ENCODE measurements around the gene AFF3.
"Not testable (repeated sequence)": the region's sequence is repeated elsewhere in the genome, so short reads cannot be mapped to it uniquely, and the experiment has no call there.

Gene AFF3

DNA sequence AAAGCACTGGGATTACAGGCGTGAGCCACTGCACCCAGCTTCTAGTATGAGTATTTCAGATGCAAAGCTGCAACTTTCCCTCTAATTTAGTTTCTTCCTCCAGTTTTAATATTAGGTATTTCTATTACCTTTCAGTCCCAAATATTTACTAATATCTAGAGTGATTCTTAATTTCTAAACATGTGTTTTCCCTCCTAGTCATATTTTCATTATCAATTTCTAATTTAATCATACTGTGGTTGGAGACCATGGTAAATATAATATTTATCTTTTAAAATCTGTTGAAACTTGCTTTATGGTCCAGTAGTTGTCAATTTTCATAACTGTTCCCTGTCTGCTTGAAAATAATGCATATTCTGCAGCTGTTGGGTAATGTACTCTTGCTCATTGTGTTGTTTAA lies 406.6 kb downstream of the AFF3 start:
- no peak for DNase-seq (ENCODE audit: low read depth)

DNA sequence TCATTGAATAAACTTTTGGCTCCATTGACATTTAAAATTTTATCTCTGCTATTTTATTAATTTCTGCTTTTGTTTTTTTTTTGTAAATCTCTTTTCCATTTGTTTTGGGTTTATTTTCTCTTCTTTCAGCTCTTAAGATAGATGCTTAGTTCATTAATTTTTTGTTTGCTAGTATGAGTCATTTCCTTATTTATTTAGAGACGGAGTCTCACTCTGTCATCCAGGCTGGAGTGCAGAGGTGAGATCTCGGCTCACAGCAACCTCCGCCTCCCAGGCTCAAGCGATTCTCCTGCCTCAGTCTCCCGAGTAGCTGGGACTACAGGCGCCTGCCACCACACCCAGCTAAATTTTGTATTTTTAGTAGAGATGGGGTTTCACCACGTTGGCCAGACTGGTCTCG lies 407.1 kb downstream of the AFF3 start:
- not testable (repeated sequence) for DNase-seq (ENCODE audit: low read depth)

DNA sequence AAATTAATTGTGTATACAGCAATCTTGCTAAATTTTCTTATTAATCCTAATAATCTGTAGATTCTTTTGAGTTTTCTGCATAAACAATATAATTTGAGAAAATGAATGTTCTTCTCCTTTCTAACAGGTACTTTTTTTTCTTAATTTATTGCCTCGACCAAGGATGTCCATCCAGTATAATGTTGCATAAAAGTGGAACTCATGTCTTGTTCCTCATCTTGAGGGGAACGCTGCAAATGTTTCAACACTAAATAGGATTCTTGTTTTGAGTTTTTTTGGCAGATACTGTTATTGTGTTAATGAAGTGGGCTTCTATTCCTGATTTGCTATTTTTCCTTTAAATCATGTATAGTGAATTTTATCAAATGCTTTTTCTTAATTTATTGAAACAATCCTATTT lies 408.2 kb downstream of the AFF3 start:
- no peak for DNase-seq (ENCODE audit: low read depth)

DNA sequence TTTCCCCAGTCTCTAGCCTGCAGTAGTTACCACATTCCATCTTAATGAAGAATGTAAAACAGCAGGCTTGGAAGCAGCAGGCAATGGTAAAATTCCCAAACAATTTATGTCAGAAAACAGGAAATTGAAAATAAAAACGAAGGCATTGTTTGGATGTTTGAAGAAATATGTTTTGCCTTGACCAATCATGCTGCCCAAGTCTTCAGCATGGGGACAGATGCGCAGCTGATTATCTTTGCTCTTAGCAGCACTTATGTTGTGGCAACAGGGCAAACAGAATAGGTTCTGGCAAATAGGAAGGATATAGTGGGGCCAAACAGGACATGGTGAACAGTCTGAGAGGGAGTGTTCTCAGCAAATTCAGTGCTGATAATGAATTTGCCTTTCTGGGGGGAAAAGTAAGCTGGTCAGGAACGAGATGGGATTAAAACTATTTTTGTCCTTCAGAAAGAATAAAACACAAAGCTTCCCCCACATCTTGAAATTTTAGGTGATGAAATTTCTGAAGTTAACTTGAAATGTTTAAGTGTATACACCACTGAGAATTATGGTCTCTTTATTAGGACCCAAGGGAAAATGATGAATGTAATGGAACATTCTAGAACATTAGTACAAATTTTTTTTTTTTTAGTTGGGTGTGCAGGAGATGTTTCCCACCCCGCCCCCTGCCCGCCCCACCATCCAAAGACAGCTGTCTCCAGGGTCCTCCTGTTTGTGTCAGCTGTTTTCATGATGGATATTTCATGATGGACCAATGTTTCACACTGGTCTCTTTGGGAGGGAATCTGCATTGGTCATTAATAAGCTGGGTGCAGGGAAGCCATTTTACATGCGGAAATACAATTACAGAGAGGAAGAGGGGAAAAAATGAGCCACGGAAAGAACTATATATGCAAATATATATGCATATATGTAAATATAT lies 413.0 kb downstream of the AFF3 start:
- DNase-seq (ENCODE audit: low read depth), result no peak

DNA sequence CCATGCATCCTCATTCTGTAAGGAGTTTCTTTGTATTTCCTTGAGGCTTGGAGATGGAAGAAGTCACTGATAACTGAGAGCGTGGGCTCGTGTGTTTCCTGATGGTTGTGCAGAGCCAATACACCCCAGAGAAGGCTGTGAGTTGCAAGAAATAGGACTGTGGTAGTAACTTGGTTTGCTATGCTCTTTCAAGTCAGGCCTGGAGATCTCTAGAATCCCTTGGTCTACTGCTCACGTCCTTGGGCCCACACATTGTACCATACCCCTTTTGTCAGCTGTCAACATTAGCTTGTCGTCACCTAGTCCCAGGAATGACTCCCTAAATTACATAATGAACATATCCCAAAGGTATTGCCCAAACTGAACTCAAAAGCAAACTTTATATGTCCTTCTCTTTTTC lies 414.2 kb downstream of the AFF3 start:
- DNase-seq (ENCODE audit: low read depth), result no peak

DNA sequence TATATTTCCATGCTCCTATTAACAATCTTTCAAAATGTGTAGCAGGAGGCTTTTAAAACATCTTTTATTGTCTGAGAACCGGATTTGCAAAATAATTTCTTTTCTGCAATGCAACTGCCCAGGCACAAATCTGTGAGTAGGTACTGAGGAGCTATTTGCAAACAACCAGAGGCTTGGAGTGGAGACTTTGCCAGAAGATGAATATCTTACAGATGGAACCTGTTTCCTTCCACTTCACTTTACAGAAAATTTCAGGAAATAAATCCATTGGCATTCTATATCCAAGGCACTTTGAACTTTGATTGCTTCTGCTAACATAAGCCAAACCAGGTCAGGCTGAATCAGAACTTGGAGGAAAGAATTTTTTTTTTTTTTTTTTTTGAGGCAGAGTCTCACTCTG lies 415.2 kb downstream of the AFF3 start:
- no peak for DNase-seq (ENCODE audit: low read depth)

DNA sequence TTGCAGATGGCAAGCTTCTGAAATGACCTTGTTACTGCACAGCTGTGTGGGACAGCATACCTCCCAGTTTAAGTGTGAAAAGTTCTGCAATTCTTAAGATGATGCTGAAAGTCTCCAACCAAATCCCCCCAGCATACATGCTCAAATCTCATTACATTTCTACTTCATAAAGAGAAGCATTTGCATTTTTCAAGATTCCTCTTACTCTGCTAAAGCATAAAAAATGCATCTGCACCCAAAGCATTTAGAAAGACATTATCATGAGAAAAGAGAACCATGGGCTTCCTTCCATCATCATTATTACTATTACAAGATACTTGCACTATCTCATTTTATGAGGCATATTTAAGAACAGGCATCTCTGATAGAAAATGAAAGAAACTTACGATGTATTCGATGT lies 415.7 kb downstream of the AFF3 start:
- DNase-seq (ENCODE audit: low read depth), result no peak

DNA sequence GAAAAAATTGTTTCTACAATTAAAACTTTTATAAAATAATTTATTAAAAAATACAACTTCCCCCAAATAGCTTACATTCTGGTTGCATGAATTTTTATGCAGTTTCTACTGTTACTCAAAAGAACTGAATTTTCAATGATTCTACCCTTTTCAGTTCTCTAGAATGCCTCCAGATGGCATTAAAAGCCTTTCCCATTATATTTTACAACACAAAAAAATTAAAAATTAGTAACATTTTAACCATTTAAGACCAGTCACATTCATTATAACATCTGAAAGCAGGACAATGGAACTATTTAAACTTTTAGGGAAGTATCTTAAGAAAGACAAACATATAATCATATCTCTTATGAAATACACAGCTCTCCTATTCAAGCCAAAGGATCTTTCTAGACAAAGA lies 416.6 kb downstream of the AFF3 start:
- no peak for DNase-seq (ENCODE audit: low read depth)

DNA sequence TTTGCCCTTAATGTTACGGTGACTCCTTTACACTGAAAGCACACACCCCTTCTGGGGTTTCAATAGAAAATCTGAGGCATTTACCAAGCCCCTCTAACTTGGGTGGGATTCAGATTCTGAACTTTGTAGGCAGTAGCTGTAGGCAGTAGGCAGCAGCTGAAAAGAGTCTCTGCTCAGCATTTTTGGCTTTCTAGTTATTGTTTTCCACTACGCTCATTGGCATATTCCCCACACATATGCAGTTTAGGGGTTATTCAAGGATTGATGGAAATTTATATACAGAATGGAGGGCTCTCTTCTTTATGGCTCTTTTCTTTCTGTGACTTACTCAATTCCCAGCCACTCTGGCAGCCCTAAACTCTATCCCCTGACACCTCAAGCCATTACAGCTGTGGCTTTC lies 419.9 kb downstream of the AFF3 start:
- DNase-seq (ENCODE audit: low read depth), result no peak

DNA sequence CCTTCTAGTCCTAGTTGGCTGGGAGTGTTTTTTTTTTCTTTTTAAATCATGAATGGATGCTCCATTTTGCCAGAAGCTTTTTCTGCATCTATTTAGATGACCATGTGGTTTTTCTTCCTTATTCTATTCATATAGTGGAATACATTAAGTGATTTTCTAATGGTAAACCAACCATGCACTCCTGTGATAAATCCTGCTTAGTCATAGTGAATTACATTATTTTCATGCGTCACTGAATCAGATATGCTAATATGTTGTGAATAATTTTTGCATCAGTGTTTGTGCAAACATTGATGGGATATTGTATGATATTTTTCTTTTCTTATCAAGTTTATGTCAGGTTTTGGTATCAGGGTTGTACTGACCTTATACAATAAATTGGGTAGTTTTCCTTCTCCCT lies 423.3 kb downstream of the AFF3 start:
- DNase-seq (ENCODE audit: low read depth), result no peak

DNA sequence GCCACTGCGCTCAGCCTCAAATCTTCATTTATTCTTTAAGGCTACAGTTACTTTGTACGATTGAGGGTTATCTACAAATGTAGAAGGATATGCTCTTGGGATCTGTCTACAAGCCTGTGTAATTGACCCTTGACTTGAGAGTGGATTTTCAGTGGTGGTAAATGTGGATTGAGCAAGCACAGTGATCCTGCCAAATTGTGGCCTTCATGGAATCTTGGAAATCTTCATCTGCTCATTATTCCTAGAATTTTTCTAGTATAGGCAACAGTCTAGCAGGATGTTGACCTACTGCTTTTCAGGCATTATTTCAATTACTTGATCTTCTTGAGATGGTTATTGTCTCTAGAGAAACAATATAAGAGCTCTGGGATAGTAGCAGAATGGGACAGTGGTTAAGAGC lies 426.4 kb downstream of the AFF3 start:
- no peak for DNase-seq (ENCODE audit: low read depth)

DNA sequence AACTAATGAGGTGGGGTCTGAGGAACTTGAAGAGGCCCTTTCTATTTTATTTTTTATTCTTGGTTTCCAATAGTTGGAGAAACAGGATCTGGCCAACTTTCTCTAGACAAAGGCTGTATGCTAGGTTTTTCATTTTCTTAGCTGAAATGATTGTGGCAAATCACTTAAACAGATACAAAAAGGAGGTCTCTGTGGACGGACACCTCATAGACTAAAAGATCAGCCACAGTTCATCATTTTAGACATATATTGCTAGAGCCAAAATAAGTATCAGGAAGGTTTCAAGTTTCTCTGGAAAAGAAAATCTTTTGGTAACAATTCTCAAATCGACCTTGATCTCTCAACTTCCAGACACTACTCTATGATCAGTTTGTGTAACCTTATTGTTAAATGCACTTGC lies 428.0 kb downstream of the AFF3 start:
- DNase-seq (ENCODE audit: low read depth), result no peak

DNA sequence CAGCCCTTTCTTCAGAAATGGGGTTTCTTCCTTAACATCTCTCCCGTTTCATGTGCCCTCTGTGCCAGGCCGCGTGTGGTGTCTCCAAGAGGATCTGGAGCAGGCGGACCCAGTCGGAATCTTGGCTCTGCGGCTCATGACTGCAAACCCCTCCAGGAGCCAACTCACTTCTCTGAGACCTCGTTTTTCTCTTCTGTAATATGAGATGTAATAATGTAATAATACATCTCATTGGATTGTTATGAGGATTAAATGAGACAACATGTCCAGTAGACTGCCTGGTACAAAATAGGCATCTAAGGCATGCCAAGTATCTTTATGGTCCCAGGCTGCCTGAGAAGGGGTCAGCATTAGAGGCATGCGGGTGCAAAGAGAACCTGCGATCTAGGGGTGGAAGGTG lies 431.2 kb downstream of the AFF3 start:
- no peak for DNase-seq (ENCODE audit: low read depth)

DNA sequence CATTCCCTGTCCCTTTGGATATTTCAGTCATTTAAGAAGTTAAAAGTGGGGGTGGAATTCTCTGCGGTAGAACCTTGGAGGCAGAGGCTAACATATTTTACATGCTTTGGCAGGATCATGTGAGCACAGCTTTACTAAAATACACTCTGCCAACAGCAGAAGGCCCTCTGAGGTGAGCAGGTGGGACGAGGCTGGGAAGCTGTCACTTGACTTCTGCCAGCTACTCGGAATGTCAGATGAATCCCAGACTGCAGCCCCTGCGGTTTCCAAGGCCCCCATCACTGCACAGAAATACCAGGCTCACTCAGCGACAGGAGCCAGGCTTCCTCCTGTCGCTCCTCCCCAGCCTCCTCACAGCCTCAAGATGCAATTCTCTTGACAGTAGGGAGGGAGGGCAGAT lies 431.7 kb downstream of the AFF3 start:
- DNase-seq (ENCODE audit: low read depth), result no peak

DNA sequence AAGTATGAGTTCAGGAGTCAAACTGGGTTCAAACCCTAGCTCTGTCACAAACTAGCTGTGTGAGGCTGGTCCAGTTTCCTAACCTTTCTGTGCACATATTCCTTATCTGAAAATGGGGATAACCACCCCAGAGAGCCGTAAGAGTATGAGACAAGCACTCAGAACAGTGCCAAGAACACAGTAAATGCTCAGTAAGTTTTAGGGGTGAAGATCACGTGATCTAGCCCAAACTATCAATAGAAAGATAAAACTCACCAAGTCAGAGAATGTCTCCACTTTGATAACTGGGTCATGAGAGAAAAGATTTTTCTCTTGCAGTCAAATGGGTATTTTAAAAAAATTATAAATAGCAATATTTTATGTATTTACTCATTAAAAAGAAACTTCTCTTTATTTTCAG lies 433.2 kb downstream of the AFF3 start:
- DNase-seq (ENCODE audit: low read depth), result no peak

DNA sequence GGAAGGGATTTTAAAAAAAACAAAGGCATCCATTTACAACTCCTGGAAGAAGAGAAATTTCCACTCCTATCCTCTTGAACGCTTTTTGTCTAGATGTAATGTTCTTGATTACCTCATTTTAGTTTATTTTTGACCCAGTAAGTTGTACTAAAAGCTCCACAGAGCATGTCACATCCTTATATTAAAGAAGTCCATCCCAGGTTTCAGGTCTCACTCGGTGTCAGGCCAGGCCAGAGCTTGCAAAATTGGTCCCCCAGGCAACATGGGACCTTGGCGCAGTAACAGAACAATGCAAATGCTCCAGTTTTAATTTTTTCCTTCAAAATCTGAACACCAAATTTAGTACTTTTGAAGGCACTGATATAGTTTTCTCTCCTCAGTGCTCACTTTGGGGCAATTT lies 434.2 kb downstream of the AFF3 start:
- DNase-seq (ENCODE audit: low read depth), result no peak

DNA sequence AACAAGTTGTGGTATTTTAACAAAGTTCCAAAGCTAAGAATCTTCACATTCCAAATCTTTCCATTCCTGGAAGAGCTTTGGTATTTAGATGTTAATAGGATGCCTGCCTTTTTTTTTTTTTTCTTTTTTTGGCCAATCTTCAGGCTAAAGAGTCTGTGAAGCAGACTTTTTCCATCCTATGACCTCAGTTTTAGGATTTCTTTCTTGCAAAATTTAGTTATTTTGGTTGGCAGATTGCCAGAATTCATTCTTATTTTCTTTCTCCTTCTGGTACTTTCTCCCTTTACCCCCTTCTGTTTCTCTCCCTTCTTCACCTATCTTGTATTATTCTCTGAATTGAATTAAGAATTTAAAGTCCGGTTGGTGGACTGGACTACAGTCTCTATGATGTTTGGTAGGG lies 434.8 kb downstream of the AFF3 start:
- no peak for DNase-seq (ENCODE audit: low read depth)

DNA sequence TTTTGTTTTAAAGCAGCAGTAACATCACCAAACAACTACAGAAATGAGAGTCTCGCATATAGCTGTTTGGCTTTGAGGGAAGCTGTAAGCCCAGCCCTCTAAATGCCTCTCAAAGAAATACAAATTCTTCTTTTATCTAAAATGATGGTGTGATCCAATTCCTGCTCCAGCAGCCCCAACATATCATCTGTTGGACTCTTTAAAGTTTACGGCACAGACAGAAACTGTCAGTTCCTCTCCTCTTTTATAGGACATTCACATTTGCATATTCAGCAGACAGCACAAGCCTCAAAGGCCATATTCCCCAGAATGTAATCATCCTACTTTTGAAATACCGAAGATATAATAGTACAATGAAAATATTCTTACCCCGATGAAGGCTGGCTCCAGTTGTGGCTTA lies 435.7 kb downstream of the AFF3 start:
- DNase-seq (ENCODE audit: low read depth), result no peak

DNA sequence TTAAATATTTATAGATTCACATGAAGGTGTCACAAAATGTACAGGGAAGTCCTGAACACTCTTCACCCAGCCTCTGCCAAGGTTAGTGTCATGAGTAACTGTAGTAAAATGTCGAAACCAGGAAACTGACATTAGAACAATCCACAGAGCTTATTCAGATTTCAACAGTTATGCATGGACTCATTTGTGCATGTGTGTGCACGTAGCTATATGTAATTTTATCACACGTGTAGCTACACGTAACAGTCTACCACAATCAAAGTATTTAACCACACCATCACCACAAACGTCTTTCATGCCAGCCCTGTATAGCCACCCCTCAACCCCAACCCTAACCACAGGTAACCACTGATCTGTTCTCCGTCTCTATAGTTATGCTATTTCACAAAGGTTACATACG lies 440.9 kb downstream of the AFF3 start:
- no peak for DNase-seq (ENCODE audit: low read depth)

DNA sequence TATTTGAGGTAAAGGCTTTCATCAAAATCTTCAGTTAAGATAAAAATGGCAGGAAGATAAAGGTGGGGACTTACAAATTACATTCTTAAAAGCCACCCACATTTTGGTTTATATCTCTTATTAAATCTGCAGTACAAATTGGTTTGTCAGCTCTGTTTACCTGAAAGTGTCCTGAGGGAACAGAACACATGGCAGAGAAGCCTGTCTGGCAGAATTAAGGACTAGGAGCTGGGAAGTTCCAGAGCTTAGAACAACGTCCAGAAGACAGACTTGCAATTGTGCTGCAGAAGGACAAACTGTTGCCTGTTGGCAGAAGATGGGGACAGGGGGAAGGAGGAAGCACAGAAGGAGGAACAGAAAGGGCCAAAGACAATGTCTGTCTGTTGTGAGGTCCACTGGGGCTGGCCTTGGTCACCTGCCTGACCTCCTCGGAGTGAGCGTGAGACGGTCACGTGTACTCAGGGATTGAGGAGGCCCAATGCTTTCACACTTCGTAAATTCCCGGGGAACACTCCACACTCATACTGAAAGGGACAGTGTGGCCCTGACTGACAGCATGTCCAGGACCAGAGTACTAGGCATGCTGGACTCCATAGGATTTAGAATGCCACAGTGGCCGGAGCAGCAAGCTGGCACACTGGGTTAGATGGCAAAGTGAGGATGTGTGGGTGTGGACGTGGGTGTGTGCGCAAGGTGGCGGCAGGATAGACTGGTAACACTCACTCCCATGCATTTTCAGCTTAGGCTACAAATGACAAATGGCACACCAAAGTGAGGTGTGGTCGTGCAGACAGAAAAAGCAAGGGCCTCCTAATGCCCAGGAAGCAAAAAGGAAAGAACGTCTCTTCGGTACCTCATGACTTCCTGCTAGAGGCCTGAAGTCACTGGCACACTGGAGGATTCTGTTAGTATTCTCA lies 441.6 kb downstream of the AFF3 start:
- no peak for DNase-seq (ENCODE audit: low read depth)

DNA sequence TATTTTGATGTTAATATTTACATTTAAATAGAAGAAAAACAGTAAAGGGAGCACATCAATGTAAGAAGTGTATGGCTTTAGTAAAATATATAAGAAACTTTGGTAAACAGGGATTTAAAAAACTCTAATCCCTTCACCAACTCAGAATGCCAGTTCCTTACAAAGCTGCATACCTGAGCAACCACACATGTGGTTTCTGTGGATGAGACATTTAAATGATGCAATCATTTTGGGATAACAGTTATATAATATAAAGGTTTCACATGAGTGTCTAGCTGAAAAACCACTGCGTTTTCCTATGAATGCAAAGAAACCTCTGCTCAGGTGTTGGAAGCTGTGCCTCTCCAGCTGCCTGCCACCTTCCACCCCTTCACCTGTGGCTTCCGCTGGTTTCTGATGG lies 443.5 kb downstream of the AFF3 start:
- no peak for DNase-seq (ENCODE audit: low read depth)

DNA sequence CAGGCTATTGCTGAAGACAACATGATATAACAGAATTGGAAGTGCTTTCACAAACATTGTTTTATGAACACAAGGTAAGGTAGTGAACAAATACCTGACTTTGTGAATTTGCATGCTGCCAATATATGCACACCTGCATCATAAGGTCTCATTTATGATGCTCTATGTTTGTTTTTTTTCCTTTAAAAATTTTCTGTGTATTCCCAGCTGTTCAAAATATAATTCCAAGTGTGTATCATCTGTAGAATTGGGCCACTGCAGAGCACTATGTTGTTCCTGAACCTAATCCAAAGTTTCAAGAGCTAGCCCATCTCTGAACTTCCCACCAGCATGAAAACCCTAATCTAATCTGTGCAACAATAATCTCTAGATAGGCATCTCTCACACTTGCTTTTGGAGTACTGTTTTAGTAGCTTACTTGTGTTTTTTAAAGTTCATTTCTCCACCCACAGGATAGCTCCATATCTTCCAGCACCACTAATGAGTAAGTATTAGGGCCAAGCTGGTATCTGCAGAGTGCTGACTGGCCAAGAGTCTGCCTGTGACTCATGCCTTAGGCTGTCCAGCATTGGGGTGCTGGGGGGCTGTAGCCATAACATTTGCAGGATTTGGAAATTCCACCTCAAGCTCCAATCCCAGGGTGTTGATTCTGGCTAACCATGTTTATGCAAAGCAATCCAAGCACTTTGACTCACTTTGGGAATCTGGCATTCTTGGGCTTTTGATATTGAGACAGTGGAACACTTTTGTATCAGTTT lies 444.4 kb downstream of the AFF3 start:
- DNase-seq (ENCODE audit: low read depth), result no peak

DNA sequence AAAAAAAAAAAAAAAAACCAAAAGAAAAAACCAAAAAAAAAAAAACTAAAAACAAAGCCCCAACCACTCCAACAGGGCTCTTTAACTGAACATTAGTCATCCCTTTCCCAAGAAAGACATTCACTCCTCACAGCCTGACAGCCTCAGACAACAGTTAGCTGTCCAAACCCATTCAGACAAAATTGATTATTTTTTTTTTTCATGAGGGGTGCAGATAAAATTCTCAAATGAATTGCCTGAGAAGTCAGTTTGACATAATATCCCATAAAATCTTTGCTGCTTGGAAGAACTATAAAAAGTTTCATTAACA lies 446.5 kb downstream of the AFF3 start:
- DNase-seq (ENCODE audit: low read depth), result no peak

Measured in stimulated activated CD8-positive, alpha-beta memory T cell treated with anti-CD3 and anti-CD28 coated beads, Interleukin-12 subunit alpha, Interleukin-12 subunit beta, amount 100 ng/mL, for 4 hours (primary cell).